Measurements from ENCODE around the gene LGI1. TPM values are rescaled to one million over a fixed set of nuclear protein-coding genes. Genes with fewer than 3 reads are reported as not detected.

LGI1 gene
- polyA plus RNA-seq, 2 donors = 0.88 to 1.0 TPM

GRCh38 chr10:93762979-93763391 is 5.2 kb downstream of the LGI1 start:
- 36 to 44% methylated on average over 5 of the region's 5 CpGs for WGBS, 2 donors

DNA sequence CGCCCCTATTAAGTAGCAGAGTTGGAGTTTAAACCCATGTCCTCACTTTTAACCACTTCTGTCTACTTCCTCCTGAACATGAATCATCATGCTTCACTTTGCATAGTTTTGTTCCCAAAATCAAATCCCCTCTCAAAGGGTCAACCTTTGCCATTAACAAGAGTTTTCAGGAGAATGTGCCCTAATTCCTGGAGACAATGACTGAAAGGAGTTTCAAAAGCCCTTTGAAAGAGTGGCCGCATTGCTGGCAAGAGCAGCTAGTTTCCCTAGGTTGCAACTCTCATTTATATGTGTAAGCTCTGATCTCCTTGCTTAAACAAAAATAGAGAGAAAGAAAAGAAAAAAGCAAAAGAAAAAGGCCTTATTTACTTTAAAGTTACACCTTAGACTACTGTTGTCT is 9.2 kb downstream of the LGI1 start:
- Histone ChIP-seq H3K4me1 (ENCODE audit: control insufficient read depth in 2 of 2, insufficient read depth in 2 of 2, low read length in 1 of 2) (no peaks in the 10 kb centered on the region), H3K4me3 (ENCODE audit: low read depth in 1 of 2, low read length in 2 of 2) (no peak overlapping the region), H3K9me3 (ENCODE audit: control insufficient read depth in 2 of 2, insufficient read depth in 1 of 2, low read depth in 1 of 2, low read length in 1 of 2) (no peaks in the 10 kb centered on the region), H3K27me3 (ENCODE audit: control insufficient read depth in 1 of 2, insufficient read depth in 2 of 2, low read length in 2 of 2) (no peaks in the 10 kb centered on the region), H3K27ac (ENCODE audit: low read depth in 2 of 2, low read length in 1 of 2) (no peak overlapping the region), H3K36me3 (ENCODE audit: control insufficient read depth in 2 of 2, insufficient read depth in 2 of 2, low read length in 1 of 2) (no peaks in the 10 kb centered on the region)
- WGBS, 2 donors = 80 to 84% methylated on average over 2 of the region's 2 CpGs

More at GRCh38 chr10:93762979-93763391, 5.2 kb downstream of the LGI1 start:
- no peaks in the 10 kb centered on the region for H3K27me3 ChIP-seq (ENCODE audit: control insufficient read depth in 1 of 2, insufficient read depth in 2 of 2, low read length in 2 of 2)
- H3K36me3 ChIP-seq (ENCODE audit: control insufficient read depth in 2 of 2, insufficient read depth in 2 of 2, low read length in 1 of 2) = no peaks in the 10 kb centered on the region
- no peak overlapping the region for H3K27ac ChIP-seq (ENCODE audit: low read depth in 2 of 2, low read length in 1 of 2)
- H3K9me3 ChIP-seq (ENCODE audit: control insufficient read depth in 2 of 2, insufficient read depth in 1 of 2, low read depth in 1 of 2, low read length in 1 of 2) = no peaks in the 10 kb centered on the region
- no peak overlapping the region for H3K4me3 ChIP-seq (ENCODE audit: low read depth in 1 of 2, low read length in 2 of 2)
- H3K4me1 ChIP-seq (ENCODE audit: control insufficient read depth in 2 of 2, insufficient read depth in 2 of 2, low read length in 1 of 2) = no peaks in the 10 kb centered on the region

DNA sequence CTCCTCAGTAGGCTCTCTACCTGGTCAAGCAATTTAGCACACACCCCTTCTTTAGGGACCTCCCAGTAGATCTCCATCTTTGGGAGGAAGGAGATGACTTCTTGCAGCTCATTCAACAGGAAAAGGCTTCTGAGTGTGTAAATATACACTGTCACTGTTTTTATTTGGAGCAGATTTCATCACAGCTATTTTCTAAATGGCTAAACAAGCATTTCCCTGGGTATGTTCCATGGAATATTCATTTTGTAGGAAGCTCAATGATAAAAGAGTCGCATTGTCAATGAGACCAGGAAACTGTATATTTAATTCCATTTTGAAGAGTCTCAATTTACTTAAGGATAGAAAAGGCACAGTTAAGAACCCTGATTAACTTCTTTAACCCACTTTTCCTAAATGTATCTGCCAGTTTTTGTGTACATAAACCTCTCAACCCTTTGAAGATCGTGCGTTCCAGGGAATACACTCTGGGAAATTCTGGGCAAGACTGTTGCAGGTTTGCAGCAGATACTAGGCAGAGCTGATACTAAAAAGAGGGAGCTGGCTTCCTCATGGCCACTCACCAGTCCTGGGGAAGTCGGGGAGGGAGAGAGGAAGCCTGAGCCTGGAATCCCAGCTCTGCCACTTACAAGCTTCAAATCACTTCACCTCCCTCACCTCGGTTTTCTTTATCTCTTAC is 10.1 kb downstream of the LGI1 start:
- Histone ChIP-seq H3K27ac (ENCODE audit: low read depth in 2 of 2, low read length in 1 of 2) (no peak overlapping the region), H3K4me1 (ENCODE audit: control insufficient read depth in 2 of 2, insufficient read depth in 2 of 2, low read length in 1 of 2) (no peaks in the 10 kb centered on the region), H3K9me3 (ENCODE audit: control insufficient read depth in 2 of 2, insufficient read depth in 1 of 2, low read depth in 1 of 2, low read length in 1 of 2) (no peaks in the 10 kb centered on the region), H3K4me3 (ENCODE audit: low read depth in 1 of 2, low read length in 2 of 2) (no peak overlapping the region), H3K27me3 (ENCODE audit: control insufficient read depth in 1 of 2, insufficient read depth in 2 of 2, low read length in 2 of 2) (no peaks in the 10 kb centered on the region), H3K36me3 (ENCODE audit: control insufficient read depth in 2 of 2, insufficient read depth in 2 of 2, low read length in 1 of 2) (no peaks in the 10 kb centered on the region)
- 50 to 55% methylated on average over 5 of the region's 5 CpGs for WGBS, 2 donors

- no peaks in the 10 kb centered on the region for H3K27me3 ChIP-seq (ENCODE audit: control insufficient read depth in 1 of 2, insufficient read depth in 2 of 2, low read length in 2 of 2)
- no peaks in the 10 kb centered on the region for H3K9me3 ChIP-seq (ENCODE audit: control insufficient read depth in 2 of 2, insufficient read depth in 1 of 2, low read depth in 1 of 2, low read length in 1 of 2)
- H3K27ac ChIP-seq (ENCODE audit: low read depth in 2 of 2, low read length in 1 of 2) = no peak overlapping the region
- H3K4me3 ChIP-seq (ENCODE audit: low read depth in 1 of 2, low read length in 2 of 2) = no peak overlapping the region
- no peaks in the 10 kb centered on the region for H3K4me1 ChIP-seq (ENCODE audit: control insufficient read depth in 2 of 2, insufficient read depth in 2 of 2, low read length in 1 of 2)
- no peaks in the 10 kb centered on the region for H3K36me3 ChIP-seq (ENCODE audit: control insufficient read depth in 2 of 2, insufficient read depth in 2 of 2, low read length in 1 of 2)
These were observed 11.2 kb downstream of the LGI1 start for GRCh38 chr10:93768892-93769291.

- no peaks in the 10 kb centered on the region for H3K36me3 ChIP-seq (ENCODE audit: control insufficient read depth in 2 of 2, insufficient read depth in 2 of 2, low read length in 1 of 2)
- 81 to 82% methylated on average over 7 of the region's 7 CpGs for WGBS, 2 donors
- H3K4me3 ChIP-seq (ENCODE audit: low read depth in 1 of 2, low read length in 2 of 2) = no peak overlapping the region
- no peaks in the 10 kb centered on the region for H3K4me1 ChIP-seq (ENCODE audit: control insufficient read depth in 2 of 2, insufficient read depth in 2 of 2, low read length in 1 of 2)
- H3K27me3 ChIP-seq (ENCODE audit: control insufficient read depth in 1 of 2, insufficient read depth in 2 of 2, low read length in 2 of 2) = no peaks in the 10 kb centered on the region
- H3K9me3 ChIP-seq (ENCODE audit: control insufficient read depth in 2 of 2, insufficient read depth in 1 of 2, low read depth in 1 of 2, low read length in 1 of 2) = no peaks in the 10 kb centered on the region
- H3K27ac ChIP-seq (ENCODE audit: low read depth in 2 of 2, low read length in 1 of 2) = no peak overlapping the region
These were observed 13.6 kb downstream of the LGI1 start for GRCh38 chr10:93771354-93771753.

GRCh38 chr10:93773120-93773519 is 15.4 kb downstream of the LGI1 start:
- H3K27ac ChIP-seq (ENCODE audit: low read depth in 2 of 2, low read length in 1 of 2) = no peak overlapping the region
- no peak overlapping the region for H3K4me3 ChIP-seq (ENCODE audit: low read depth in 1 of 2, low read length in 2 of 2)
- H3K27me3 ChIP-seq (ENCODE audit: control insufficient read depth in 1 of 2, insufficient read depth in 2 of 2, low read length in 2 of 2) = no peaks in the 10 kb centered on the region
- WGBS, 2 donors = 65 to 69% methylated on average over 5 of the region's 5 CpGs
- H3K36me3 ChIP-seq (ENCODE audit: control insufficient read depth in 2 of 2, insufficient read depth in 2 of 2, low read length in 1 of 2) = no peaks in the 10 kb centered on the region
- no peaks in the 10 kb centered on the region for H3K9me3 ChIP-seq (ENCODE audit: control insufficient read depth in 2 of 2, insufficient read depth in 1 of 2, low read depth in 1 of 2, low read length in 1 of 2)
- no peaks in the 10 kb centered on the region for H3K4me1 ChIP-seq (ENCODE audit: control insufficient read depth in 2 of 2, insufficient read depth in 2 of 2, low read length in 1 of 2)

DNA sequence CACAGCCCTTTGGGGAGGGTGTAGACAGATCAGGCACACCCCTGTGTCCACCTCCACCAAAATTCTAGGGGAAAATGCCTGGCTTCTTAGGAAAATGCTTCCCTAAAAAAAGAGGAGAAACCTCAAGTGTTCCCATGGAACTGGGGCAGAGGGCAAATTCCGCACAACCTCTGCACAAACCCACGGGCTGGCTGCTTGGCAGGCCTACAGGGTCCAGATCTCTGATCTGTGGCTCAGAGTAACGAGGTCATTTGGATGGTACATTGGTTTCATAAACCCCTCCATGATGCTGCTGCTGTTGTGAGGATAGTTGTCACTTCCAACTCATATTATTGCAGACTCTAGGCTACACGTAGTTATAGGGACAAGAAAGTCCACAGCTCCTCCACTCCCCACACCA is 16.0 kb downstream of the LGI1 start:
- Histone ChIP-seq H3K9me3 (ENCODE audit: control insufficient read depth in 2 of 2, insufficient read depth in 1 of 2, low read depth in 1 of 2, low read length in 1 of 2) (no peaks in the 10 kb centered on the region), H3K4me3 (ENCODE audit: low read depth in 1 of 2, low read length in 2 of 2) (no peak overlapping the region), H3K27me3 (ENCODE audit: control insufficient read depth in 1 of 2, insufficient read depth in 2 of 2, low read length in 2 of 2) (no peaks in the 10 kb centered on the region), H3K27ac (ENCODE audit: low read depth in 2 of 2, low read length in 1 of 2) (no peak overlapping the region), H3K36me3 (ENCODE audit: control insufficient read depth in 2 of 2, insufficient read depth in 2 of 2, low read length in 1 of 2) (no peaks in the 10 kb centered on the region), H3K4me1 (ENCODE audit: control insufficient read depth in 2 of 2, insufficient read depth in 2 of 2, low read length in 1 of 2) (no peaks in the 10 kb centered on the region)
- WGBS, 2 donors = 61 to 69% methylated on average over 4 of the region's 4 CpGs

GRCh38 chr10:93775356-93775755 is 17.6 kb downstream of the LGI1 start:
- WGBS, 2 donors = 51% methylated on average over 5 of the region's 5 CpGs
- no peaks in the 10 kb centered on the region for H3K9me3 ChIP-seq (ENCODE audit: control insufficient read depth in 2 of 2, insufficient read depth in 1 of 2, low read depth in 1 of 2, low read length in 1 of 2)
- no peaks in the 10 kb centered on the region for H3K36me3 ChIP-seq (ENCODE audit: control insufficient read depth in 2 of 2, insufficient read depth in 2 of 2, low read length in 1 of 2)
- no peak overlapping the region for H3K27ac ChIP-seq (ENCODE audit: low read depth in 2 of 2, low read length in 1 of 2)
- no peaks in the 10 kb centered on the region for H3K27me3 ChIP-seq (ENCODE audit: control insufficient read depth in 1 of 2, insufficient read depth in 2 of 2, low read length in 2 of 2)
- no peaks in the 10 kb centered on the region for H3K4me1 ChIP-seq (ENCODE audit: control insufficient read depth in 2 of 2, insufficient read depth in 2 of 2, low read length in 1 of 2)
- no peak overlapping the region for H3K4me3 ChIP-seq (ENCODE audit: low read depth in 1 of 2, low read length in 2 of 2)

- Histone ChIP-seq H3K4me1 (ENCODE audit: control insufficient read depth in 2 of 2, insufficient read depth in 2 of 2, low read length in 1 of 2) (no peaks in the 10 kb centered on the region), H3K27ac (ENCODE audit: low read depth in 2 of 2, low read length in 1 of 2) (no peak overlapping the region), H3K36me3 (ENCODE audit: control insufficient read depth in 2 of 2, insufficient read depth in 2 of 2, low read length in 1 of 2) (no peaks in the 10 kb centered on the region), H3K27me3 (ENCODE audit: control insufficient read depth in 1 of 2, insufficient read depth in 2 of 2, low read length in 2 of 2) (no peaks in the 10 kb centered on the region), H3K4me3 (ENCODE audit: low read depth in 1 of 2, low read length in 2 of 2) (no peak overlapping the region), H3K9me3 (ENCODE audit: control insufficient read depth in 2 of 2, insufficient read depth in 1 of 2, low read depth in 1 of 2, low read length in 1 of 2) (no peaks in the 10 kb centered on the region)
- WGBS, 2 donors = 35% methylated on average over 2 of the region's 2 CpGs
These were observed 19.4 kb downstream of the LGI1 start for GRCh38 chr10:93777092-93777491.

DNA sequence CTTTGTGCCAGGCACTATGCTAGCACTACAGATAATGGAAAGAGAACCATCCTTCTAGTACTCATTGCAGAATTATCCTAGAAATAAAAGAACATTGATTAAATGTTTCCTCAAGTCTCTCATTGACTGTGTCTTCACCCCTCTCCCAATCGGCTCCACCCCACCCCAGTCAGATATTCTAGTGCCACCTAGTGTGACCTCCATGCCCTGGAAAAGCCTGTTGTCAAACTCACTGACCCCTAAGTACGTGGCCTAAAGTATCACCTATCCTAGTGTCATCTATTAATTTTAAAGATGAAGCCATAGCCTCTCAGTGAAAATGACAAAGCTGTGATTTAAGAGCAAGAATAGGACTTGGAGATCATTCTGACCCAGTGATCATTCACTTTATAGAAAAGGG is 26.3 kb downstream of the LGI1 start:
- WGBS, 2 donors = 47 to 55% methylated on average over 2 of the region's 2 CpGs
- Histone ChIP-seq H3K4me3 (ENCODE audit: low read depth in 1 of 2, low read length in 2 of 2) (no peak overlapping the region), H3K27me3 (ENCODE audit: control insufficient read depth in 1 of 2, insufficient read depth in 2 of 2, low read length in 2 of 2) (no peaks in the 10 kb centered on the region), H3K4me1 (ENCODE audit: control insufficient read depth in 2 of 2, insufficient read depth in 2 of 2, low read length in 1 of 2) (no peaks in the 10 kb centered on the region), H3K9me3 (ENCODE audit: control insufficient read depth in 2 of 2, insufficient read depth in 1 of 2, low read depth in 1 of 2, low read length in 1 of 2) (no peaks in the 10 kb centered on the region), H3K27ac (ENCODE audit: low read depth in 2 of 2, low read length in 1 of 2) (no peak overlapping the region), H3K36me3 (ENCODE audit: control insufficient read depth in 2 of 2, insufficient read depth in 2 of 2, low read length in 1 of 2) (no peaks in the 10 kb centered on the region)
